M059J (cell line): ENCODE results near the gene PGAP6. TPM values are rescaled to one million over a fixed set of nuclear protein-coding genes. Genes with fewer than 3 reads are reported as not detected.
"Not testable (repeated sequence)": the region's sequence is repeated elsewhere in the genome, so short reads cannot be mapped to it uniquely, and the experiment has no call there.

Experiments used
- DNase-seq: peaks from one replicate; pipeline ENCODE4 v3.0.0-alpha.2; 2012; ENCODE audit warnings: low read depth
- total RNA-seq: library from RNA; depleted of rRNA; stranded (reverse); fragments of >200 nt; shearing (Covaris generic); gene quantifications from 2 replicates; pipeline ENCODE4 v1.2.3, GENCODE V29; 2014

PGAP6 gene
- total RNA-seq, 1 experiment from 2014 or later = 71.2 TPM

GRCh38 chr16:367333-367903 is 14.4 kb downstream of the PGAP6 start:
- DNase-seq = no peak

GRCh38 chr16:366476-366875 is 15.3 kb downstream of the PGAP6 start:
- no peak for DNase-seq

GRCh38 chr16:364595-365491 is 16.9 kb downstream of the PGAP6 start:
- DNase-seq = peak; percentile 38

- no peak for DNase-seq
Measured at GRCh38 chr16:363766-364490, 17.9 kb downstream of the PGAP6 start.

GRCh38 chr16:363110-363765 is 18.5 kb downstream of the PGAP6 start:
- DNase-seq = peak; percentile 31

- not testable (repeated sequence) for DNase-seq
Measured at GRCh38 chr16:362702-362999, 19.1 kb downstream of the PGAP6 start.

- DNase-seq = peak; percentile 84
Measured at GRCh38 chr16:361872-362701, 19.7 kb downstream of the PGAP6 start.

- no peak for DNase-seq
Measured at GRCh38 chr16:361341-361871, 20.4 kb downstream of the PGAP6 start.

GRCh38 chr16:360698-361336 is 21.0 kb downstream of the PGAP6 start:
- DNase-seq = no peak

GRCh38 chr16:359871-360697 is 21.7 kb downstream of the PGAP6 start:
- no peak for DNase-seq

- no peak for DNase-seq
Measured at GRCh38 chr16:359067-359763, 22.6 kb downstream of the PGAP6 start.

- DNase-seq = no peak
Measured at GRCh38 chr16:356741-357140, 25.0 kb downstream of the PGAP6 start.

- no peak for DNase-seq
Measured at GRCh38 chr16:354971-355461, 26.8 kb downstream of the PGAP6 start.

GRCh38 chr16:354291-354881 is 27.4 kb downstream of the PGAP6 start:
- no peak for DNase-seq

- DNase-seq = no peak
Measured at GRCh38 chr16:353404-354290, 28.1 kb downstream of the PGAP6 start.

- DNase-seq = peak; percentile 92
Measured at GRCh38 chr16:352547-353403, 29.0 kb downstream of the PGAP6 start, which contains the start of gene AXIN1. Gene AXIN1, minus strand, starts transcription at chr16:352723. Its CDS starts 5,698 bp downstream, at chr16:347025.
